ENCODE results near the gene COLEC11. TPM values are rescaled to one million over a fixed set of nuclear protein-coding genes. Genes with fewer than 3 reads are reported as not detected.

Gene COLEC11
- total RNA-seq, 3 donors from 2014 or later (not counting 1 experiment from before 2014, with no cell fraction given) = 0.61 TPM; not detected in 2

DNA sequence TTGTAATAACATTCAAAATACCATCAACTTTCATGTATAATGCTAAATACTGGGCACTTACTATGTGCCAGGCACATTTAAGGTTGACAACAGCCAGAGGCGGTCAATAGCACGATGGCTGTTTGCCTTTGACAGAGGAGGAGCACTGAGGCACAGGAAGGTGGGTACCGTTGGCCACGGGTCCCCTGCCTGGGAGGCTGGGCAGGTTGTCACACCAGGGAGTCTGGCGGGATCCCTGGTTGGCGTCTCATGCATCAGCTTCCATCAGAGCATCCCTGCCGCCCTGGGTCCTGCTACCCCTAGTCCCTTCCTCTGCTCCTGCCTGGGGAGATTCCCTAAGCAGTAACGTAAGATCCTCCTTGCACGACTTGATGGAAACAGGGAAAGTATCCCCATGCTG, 82.5 kb downstream of the COLEC11 start:
- H3K27me3 Mint-ChIP-seq (ENCODE audit: low read depth in 2 of 2) = no peaks in the 10 kb centered on the region

DNA sequence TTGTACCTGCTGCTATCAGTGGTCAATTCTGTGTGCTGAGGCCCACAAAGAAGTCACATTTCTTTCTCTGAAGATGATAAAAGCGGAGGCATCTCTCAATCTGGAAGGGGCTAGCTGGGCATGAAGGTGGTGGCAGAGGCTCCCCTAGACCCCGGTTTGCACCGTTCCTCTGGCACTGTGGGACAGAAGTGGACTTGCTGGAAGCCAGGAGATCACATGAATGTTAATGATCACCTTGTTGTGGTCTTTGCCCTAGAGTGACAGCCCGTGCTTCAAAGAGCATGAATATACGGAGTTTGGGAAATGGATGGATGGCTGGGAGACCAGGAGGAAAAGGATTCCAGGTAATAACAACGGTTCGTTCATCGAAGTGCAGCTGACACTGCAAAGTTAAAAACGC, 83.3 kb downstream of the COLEC11 start:
- H3K36me3 Mint-ChIP-seq = no peaks in the 10 kb centered on the region
- H3K27me3 Mint-ChIP-seq (ENCODE audit: low read depth in 2 of 2) = no peaks in the 10 kb centered on the region
- H3K27ac Mint-ChIP-seq = no peak overlapping the region
- H3K4me3 Mint-ChIP-seq = no peak overlapping the region
- WGBS (ENCODE audit: insufficient coverage) = 88% methylated on average over 9 of the region's 9 CpGs
- intact Hi-C loops (cut with micrococcal nuclease) = no loop called here
- no peaks in the 10 kb centered on the region for H3K27me3 ChIP-seq (ENCODE audit: control insufficient read depth, insufficient read depth, low read length)
- no peaks in the 10 kb centered on the region for H3K9me3 ChIP-seq (ENCODE audit: control insufficient read depth, insufficient read depth, low read length)
- H3K4me3 ChIP-seq (ENCODE audit: low read length) = no peak overlapping the region
- H3K9me3 Mint-ChIP-seq = no peaks in the 10 kb centered on the region
- no peaks in the 10 kb centered on the region for H3K4me1 ChIP-seq (ENCODE audit: control insufficient read depth, insufficient read depth, low read length)
- TF ChIP-seq, protein P1, sequence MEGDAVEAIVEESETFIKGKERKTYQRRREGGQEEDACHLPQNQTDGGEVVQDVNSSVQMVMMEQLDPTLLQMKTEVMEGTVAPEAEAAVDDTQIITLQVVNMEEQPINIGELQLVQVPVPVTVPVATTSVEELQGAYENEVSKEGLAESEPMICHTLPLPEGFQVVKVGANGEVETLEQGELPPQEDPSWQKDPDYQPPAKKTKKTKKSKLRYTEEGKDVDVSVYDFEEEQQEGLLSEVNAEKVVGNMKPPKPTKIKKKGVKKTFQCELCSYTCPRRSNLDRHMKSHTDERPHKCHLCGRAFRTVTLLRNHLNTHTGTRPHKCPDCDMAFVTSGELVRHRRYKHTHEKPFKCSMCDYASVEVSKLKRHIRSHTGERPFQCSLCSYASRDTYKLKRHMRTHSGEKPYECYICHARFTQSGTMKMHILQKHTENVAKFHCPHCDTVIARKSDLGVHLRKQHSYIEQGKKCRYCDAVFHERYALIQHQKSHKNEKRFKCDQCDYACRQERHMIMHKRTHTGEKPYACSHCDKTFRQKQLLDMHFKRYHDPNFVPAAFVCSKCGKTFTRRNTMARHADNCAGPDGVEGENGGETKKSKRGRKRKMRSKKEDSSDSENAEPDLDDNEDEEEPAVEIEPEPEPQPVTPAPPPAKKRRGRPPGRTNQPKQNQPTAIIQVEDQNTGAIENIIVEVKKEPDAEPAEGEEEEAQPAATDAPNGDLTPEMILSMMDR (IDR thresholded peaks at IDR 0.05) = no peak
- DNase-seq = no peak
- H3K27ac ChIP-seq (ENCODE audit: low read length) = no peak overlapping the region
- ATAC-seq = no peak
- H3K4me1 Mint-ChIP-seq = no peaks in the 10 kb centered on the region
- no peaks in the 10 kb centered on the region for H3K36me3 ChIP-seq (ENCODE audit: control insufficient read depth, insufficient read depth, low read length)

More for the DNA sequence above, 82.5 kb downstream of the COLEC11 start:
- Histone ChIP-seq H3K4me3 (ENCODE audit: low read length) (no peak overlapping the region), H3K4me1 (ENCODE audit: control insufficient read depth, insufficient read depth, low read length) (no peaks in the 10 kb centered on the region), H3K36me3 (ENCODE audit: control insufficient read depth, insufficient read depth, low read length) (no peaks in the 10 kb centered on the region), H3K27ac (ENCODE audit: low read length) (no peak overlapping the region), H3K9me3 (ENCODE audit: control insufficient read depth, insufficient read depth, low read length) (no peaks in the 10 kb centered on the region), H3K27me3 (ENCODE audit: control insufficient read depth, insufficient read depth, low read length) (no peaks in the 10 kb centered on the region)
- TF ChIP-seq, protein P1 (IDR thresholded peaks at IDR 0.05) = no peak
- no peaks in the 10 kb centered on the region for H3K36me3 Mint-ChIP-seq
- DNase-seq = no peak
- ATAC-seq = no peak
- WGBS (ENCODE audit: insufficient coverage) = 88% methylated on average over 9 of the region's 9 CpGs
- H3K9me3 Mint-ChIP-seq = no peaks in the 10 kb centered on the region
- no peaks in the 10 kb centered on the region for H3K4me1 Mint-ChIP-seq
- intact Hi-C loops (cut with micrococcal nuclease) = no loop called here
- H3K4me3 Mint-ChIP-seq = no peak overlapping the region
- no peak overlapping the region for H3K27ac Mint-ChIP-seq

DNA sequence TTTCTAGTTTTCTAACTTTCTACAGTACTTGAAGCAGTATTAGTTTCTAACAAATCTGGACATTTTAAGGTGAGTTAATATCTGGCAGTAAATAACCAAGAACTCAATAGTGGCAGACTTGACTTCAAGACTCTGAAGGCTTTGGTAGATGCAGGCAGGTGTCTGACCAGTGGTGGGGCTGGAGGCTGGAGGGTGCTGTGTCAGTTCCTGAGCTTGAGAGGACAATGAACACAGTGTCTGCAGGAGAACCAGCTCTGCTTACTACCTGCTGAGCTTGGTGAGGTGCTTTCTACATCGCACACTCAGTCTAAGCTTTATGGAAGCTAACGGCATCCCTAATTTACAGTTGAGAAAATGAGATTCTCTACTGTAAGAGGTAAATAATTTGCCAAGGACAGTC, 84.3 kb downstream of the COLEC11 start:
- Histone ChIP-seq H3K4me3 (ENCODE audit: low read length) (no peak overlapping the region), H3K36me3 (ENCODE audit: control insufficient read depth, insufficient read depth, low read length) (no peaks in the 10 kb centered on the region), H3K4me1 (ENCODE audit: control insufficient read depth, insufficient read depth, low read length) (no peaks in the 10 kb centered on the region), H3K9me3 (ENCODE audit: control insufficient read depth, insufficient read depth, low read length) (no peaks in the 10 kb centered on the region), H3K27ac (ENCODE audit: low read length) (no peak overlapping the region), H3K27me3 (ENCODE audit: control insufficient read depth, insufficient read depth, low read length) (no peaks in the 10 kb centered on the region)
- DNase-seq (no peak), ATAC-seq (no peak)
- Mint-ChIP-seq H3K9me3 (no peaks in the 10 kb centered on the region), H3K36me3 (no peaks in the 10 kb centered on the region), H3K4me3 (no peak overlapping the region), H3K4me1 (no peaks in the 10 kb centered on the region), H3K27me3 (ENCODE audit: low read depth in 2 of 2) (no peaks in the 10 kb centered on the region), H3K27ac (no peak overlapping the region)
- WGBS (ENCODE audit: insufficient coverage) = 88% methylated on average over 2 of the region's 2 CpGs
- intact Hi-C loops (cut with micrococcal nuclease) = no loop called here
- TF ChIP-seq, protein P1 (IDR thresholded peaks at IDR 0.05) = no peak

DNA sequence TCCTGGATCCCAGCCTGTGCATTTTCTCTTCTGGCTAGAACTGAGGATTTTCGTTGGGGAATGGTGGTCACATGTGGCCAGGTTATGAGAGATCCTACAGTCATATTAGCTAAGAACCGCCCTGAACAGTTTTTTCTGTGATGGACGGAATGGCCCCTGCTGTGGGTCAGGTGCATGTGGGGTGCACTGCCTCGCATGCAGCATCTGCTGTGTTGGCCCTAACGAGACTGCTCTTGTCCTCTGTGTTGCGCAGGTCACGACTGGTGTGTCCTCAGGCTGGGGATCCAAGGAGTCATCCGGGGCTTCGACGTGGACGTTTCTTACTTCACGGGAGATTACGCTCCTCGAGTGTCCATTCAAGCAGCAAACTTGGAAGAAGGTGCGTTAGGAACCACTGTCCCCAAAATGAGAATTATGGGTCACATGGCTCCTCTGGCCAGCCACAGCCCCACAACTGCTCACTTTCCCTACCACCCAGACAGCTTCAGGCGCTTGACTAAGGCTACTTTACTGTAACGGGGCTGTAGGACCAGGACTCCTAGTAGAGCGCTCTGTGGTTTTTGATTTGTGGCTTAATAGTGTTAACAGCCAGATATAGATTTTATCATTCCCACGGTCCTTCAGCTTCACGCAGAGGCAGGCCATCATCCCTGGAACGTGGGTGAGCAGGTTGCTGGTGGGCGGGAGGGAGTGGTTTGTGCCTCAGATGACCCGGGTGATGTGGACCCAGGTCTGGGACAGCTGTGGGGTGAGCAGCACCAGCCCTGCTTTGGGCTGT, 84.9 kb downstream of the COLEC11 start:
- H3K36me3 Mint-ChIP-seq = no peaks in the 10 kb centered on the region
- no peak overlapping the region for H3K4me3 Mint-ChIP-seq
- H3K9me3 ChIP-seq (ENCODE audit: control insufficient read depth, insufficient read depth, low read length) = no peaks in the 10 kb centered on the region
- no peaks in the 10 kb centered on the region for H3K9me3 Mint-ChIP-seq
- H3K27ac Mint-ChIP-seq = no peak overlapping the region
- H3K4me1 ChIP-seq (ENCODE audit: control insufficient read depth, insufficient read depth, low read length) = no peaks in the 10 kb centered on the region
- no peaks in the 10 kb centered on the region for H3K36me3 ChIP-seq (ENCODE audit: control insufficient read depth, insufficient read depth, low read length)
- no peak overlapping the region for H3K27ac ChIP-seq (ENCODE audit: low read length)
- ATAC-seq = no peak
- H3K4me3 ChIP-seq (ENCODE audit: low read length) = no peak overlapping the region
- H3K27me3 ChIP-seq (ENCODE audit: control insufficient read depth, insufficient read depth, low read length) = no peaks in the 10 kb centered on the region
- 83% methylated on average over 22 of the region's 23 CpGs for whole genome bisulfite sequencing (ENCODE audit: insufficient coverage)
- no peaks in the 10 kb centered on the region for H3K4me1 Mint-ChIP-seq
- TF ChIP-seq, protein P1 (IDR thresholded peaks at IDR 0.05) = no peak
- no peak for DNase-seq
- H3K27me3 Mint-ChIP-seq (ENCODE audit: low read depth in 2 of 2) = no peaks in the 10 kb centered on the region
- intact Hi-C loops (cut with micrococcal nuclease) = no loop called here

Measured in natural killer cell (primary cell).